GM18505 (cell line): ENCODE measurements around the gene EGLN3.

Experiments
- ATAC-seq: cut with Tn5 transposase; IDR thresholded peaks from one replicate; pipeline ENCODE4 v1.9.1; 2021; ENCODE audit not compliant: unreplicated experiment
- POLR2A ChIP-seq: IDR thresholded peaks from 4 replicates; pipeline ENCODE4 v1.6.1; 2011; ENCODE audit warnings: borderline replicate concordance; ENCODE audit not compliant: insufficient read depth, insufficient read length; ENCODE audit errors: extremely low read depth

The EGLN3 gene

DNA sequence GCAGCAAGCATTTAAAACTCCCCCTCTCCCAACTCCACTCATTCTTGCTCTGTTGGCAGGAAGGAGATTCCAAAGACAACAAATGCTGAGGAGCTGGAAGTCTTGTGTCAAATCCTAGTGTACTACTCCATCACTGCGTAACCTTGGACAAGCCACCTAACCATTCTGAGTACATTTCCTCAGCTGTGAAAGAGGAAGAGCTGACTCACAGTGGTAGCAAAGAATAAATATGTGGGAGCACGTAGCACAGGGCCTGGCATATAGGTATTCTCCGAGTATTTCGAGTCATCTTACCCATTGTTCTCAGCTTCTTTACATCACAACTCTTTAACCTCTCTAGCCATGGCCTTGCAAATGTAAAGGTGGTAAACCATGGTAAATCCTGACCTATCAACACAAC is 28.7 kb downstream of the EGLN3 start:
- TF ChIP-seq POLR2A: no peak
- no peak for ATAC-seq

GRCh38 chr14:33918256-33918655 is 32.6 kb downstream of the EGLN3 start:
- no peak for ATAC-seq
- no peak for TF ChIP-seq POLR2A

- TF ChIP-seq POLR2A: no peak
- ATAC-seq: no peak
Measured at GRCh38 chr14:33917661-33918060, 33.2 kb downstream of the EGLN3 start.

DNA sequence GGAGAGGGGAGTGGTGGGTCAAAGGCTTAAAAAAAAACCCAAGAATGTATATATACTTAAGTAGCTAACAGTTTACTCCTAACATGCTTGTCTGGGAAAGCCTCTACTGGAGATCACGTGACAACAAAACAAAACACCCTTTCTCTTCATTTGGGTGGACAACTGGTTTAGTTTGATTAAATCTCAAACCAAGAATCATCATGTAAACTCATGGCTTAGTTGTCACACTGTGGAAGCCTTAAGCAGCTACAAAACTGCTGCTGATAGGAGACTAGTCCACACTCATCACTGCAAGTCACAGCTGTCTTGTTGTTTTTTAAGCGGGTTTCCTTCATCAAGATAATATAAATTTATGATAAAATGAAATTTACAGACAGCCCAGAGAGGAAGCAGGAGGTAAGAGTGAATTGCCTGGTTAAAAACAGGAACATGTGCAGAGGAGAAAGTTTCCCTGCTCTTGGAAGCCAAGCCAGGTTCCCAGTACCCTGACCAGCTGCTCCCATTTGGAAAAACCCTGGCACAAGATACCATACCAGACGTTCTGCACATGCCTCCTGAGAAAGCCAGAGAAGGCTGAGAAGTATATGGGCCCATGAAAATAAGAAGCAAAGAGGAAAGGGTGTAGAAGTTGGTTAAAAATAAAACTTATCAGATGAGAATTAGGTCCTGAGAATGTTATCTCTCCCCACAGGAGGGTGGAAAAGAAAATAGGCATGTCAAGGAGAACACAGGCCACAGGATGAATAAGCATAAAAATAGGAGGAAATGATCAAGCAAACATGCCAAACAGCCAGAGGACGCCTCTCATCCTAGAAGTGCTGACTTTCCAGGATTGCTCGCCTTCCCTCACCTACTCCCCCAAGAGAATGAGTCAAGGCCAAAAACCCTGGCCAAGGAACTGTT is 34.0 kb downstream of the EGLN3 start:
- ATAC-seq: no peak
- no peak for TF ChIP-seq POLR2A

DNA sequence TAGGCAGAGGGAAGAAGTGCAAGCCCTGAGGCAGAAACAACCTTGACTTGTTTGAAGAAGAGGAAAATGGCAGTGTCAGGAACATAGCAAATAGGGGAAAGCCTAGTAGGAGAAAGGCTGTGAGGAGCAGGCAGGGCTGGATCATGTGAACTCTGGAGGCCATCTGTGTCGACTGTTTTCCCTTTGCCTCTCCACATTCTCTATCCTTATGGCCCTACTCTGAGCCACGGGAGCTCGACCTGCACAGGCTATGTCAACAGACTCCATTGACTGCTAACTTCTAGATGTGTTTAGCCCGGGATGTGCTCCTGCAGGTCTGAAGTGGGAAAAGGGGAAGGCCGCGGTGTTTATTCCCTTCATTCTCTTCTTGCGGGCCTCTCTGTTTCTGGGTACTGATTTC is 35.2 kb downstream of the EGLN3 start:
- TF ChIP-seq POLR2A: no peak
- no peak for ATAC-seq

GRCh38 chr14:33914676-33915516 is 36.0 kb downstream of the EGLN3 start:
- no peak for TF ChIP-seq POLR2A
- no peak for ATAC-seq

DNA sequence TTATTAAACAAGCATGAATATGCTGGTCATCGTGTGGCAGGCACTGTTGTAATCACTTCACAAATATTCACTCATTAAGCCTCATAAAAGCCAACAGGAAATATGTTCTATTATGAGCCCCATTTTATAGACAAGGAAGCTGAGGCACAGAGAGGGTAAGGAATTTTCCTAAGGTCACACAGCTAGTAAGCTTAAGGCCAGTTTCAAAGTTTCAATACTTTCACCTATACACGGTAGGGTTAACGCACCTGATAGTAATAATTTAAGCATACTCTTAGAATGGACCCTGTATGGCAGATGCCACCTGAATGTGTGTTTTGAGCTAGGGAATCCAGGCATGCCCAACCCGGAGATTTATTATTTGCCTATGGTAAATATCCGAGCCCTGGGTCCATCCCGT is 39.8 kb downstream of the EGLN3 start:
- no peak for ATAC-seq
- TF ChIP-seq POLR2A: no peak

GRCh38 chr14:33910435-33910834 is 40.4 kb downstream of the EGLN3 start:
- ATAC-seq: no peak

DNA sequence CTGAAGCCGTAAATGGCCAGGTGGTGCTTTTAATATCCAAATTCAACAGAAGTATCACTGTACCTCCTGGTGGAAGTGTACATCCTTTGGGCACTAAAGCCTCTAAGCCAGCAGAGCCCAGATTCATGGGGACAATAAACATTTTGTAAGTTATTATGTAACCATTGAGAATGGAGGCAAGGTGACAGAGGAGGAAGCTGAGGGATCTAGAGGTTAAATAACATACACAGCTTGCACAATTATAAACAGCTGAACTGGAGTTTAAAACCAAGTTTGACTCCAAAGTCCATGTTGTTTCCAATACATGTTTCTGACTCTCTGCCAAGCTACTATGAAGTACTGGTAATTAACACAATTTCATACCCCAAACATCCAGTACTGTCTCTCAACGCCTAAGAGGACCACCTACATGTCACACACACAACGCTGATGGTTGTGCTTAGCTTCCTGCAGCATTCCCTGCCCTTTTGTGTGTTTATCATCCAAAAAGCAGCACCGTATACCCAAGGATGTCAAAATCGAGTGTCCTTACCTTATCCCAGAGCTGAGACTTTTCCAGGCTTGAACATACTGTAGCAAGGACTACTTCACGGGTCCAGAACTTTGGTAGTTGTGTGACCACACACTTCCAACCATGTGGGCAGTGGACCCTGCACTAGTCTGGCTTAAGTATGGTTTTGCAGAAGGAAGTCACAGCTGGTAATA is 41.3 kb downstream of the EGLN3 start:
- no peak for TF ChIP-seq POLR2A

More at GRCh38 chr14:33910435-33910834, 40.4 kb downstream of the EGLN3 start:
- no peak for TF ChIP-seq POLR2A

DNA sequence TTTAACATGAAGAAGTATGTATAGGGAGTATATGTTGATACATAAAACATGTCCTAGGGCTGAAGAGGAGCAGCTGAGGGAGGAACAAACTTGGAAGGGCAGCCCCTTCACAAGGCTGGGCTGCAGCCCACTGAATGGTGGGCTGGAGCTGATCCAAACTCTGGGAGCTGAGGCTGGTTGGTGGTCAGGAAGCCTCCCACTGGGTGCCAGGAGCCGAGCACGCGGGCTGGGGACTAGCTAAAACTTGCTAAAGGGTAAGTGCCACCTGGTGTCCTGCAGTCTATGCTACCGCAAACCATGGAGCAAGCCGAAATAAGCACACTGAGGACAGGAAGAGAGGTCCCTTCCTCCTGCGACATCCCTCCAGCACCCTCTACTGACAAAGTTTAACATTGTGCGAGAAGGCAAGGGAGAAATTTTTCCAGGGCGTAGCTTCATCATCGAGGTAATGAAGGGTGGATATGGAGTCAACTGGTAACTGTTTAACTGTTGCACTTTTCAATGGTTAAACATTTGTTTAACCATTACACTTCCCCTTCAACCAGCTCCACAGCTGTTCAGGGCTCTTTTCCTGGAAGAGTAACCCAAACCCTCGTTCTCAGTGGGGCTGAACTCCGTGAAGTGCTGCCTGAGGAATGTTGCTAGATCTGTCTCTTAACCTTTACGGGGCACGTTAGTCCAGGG is 42.2 kb downstream of the EGLN3 start:
- no peak for ATAC-seq
- no peak for TF ChIP-seq POLR2A

More for the DNA sequence above, 41.3 kb downstream of the EGLN3 start:
- ATAC-seq: no peak

DNA sequence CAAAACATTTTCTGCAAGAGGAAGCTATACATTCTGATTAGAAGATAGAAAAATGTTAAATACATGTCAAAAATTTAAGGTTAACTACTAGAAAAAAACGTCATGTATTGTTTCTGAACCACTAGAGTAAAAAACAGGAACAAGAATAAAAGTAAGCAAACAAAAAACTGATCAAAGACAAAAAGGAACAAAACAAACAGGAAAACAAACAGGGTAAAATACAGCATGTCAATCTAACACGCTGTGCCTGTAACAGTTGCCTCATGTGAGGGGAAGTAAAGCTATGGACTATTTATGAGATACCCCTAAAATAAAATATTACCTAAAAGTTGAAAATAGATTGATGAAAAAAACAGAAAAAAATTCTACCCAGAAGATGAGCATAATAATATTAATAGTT is 43.9 kb downstream of the EGLN3 start:
- no peak for TF ChIP-seq POLR2A
- ATAC-seq: no peak

DNA sequence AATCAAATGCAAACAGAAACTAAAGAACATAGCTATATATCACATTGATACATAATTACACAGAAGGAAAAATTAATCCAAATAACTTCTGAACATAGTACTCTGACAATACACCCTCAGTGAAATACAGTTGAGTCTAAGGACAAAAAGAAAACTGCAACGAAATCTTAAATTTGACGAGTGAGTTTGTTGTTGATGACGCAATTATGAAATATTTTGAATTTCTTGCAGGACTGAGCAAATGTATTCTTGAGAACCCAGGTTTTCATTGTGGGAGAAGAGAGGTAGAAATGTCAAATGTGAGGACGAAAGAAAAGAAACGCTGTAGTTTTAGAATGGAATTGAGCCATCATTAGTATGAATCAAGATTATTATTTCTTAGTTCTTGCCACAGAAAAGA is 46.3 kb downstream of the EGLN3 start:
- no peak for TF ChIP-seq POLR2A
- ATAC-seq: no peak

- no peak for ATAC-seq
- TF ChIP-seq POLR2A: no peak
Measured at GRCh38 chr14:33903369-33903768, 47.5 kb downstream of the EGLN3 start.
